ENCODE measurements around the gene ZSWIM1.

GRCh38 chr20:45919542-45920399 lies 38.7 kb downstream of the ZSWIM1 start:
- TF ChIP-seq CTCF (IDR thresholded peaks at IDR 0.05): no peak
- TF ChIP-seq POLR2A (IDR thresholded peaks at IDR 0.05): no peak

Measured in testis (tissue), 2 donors.